ENCODE data around the gene CBFA2T2.

GRCh38 chr20:33589059-33589458 is 99.2 kb downstream of the CBFA2T2 start:
- TF ChIP-seq GATA2 (IDR thresholded peaks at IDR 0.05; ENCODE audit: low read depth, low read length), result no peak
- TF ChIP-seq GATA3 (IDR thresholded peaks at IDR 0.05; ENCODE audit: low read depth, low read length), result no peak
